HL-60 (cell line): Measurements from ENCODE around the gene UBTF.

ENCODE experiments used
- DNase-seq, 2 experiments: peaks; one replicate each; pipeline ENCODE4 v3.0.0-alpha.2; 2010 to 2020; ENCODE audit warnings: low read depth in 1 of 2, low spot score in 1 of 2
- H3K27ac ChIP-seq: fragments of 250-450 bp; sonication (Bioruptor Pico); replicated peaks from 2 replicates; pipeline ENCODE4 v1.5.1; 2020; ENCODE audit warnings: mild to moderate bottlenecking, moderate library complexity
- H3K27me3 ChIP-seq: fragments of 250-450 bp; sonication (Bioruptor Pico); 2 replicates; pipeline ENCODE4 v1.5.1; 2021; ENCODE audit warnings: mild to moderate bottlenecking, moderate library complexity; ENCODE audit not compliant: insufficient read depth, poor library complexity, severe bottlenecking
- H3K4me3 ChIP-seq: replicated peaks from 2 replicates; pipeline ENCODE4 v1.5.1; 2011; ENCODE audit warnings: mild to moderate bottlenecking, control low read depth, low read length; ENCODE audit not compliant: insufficient read depth
- GABPA ChIP-seq: IDR thresholded peaks from 2 replicates; pipeline ENCODE4 v1.6.1; 2012; ENCODE audit warnings: low read depth
- POLR2AphosphoS5 ChIP-seq: IDR thresholded peaks from 2 replicates; pipeline ENCODE4 v1.6.1; 2012; ENCODE audit warnings: low read depth
- SPI1 ChIP-seq: IDR thresholded peaks from 2 replicates; pipeline ENCODE4 v1.6.1; 2012; ENCODE audit warnings: low read depth, mild to moderate bottlenecking, borderline replicate concordance
- TF ChIP-seq, protein P1 (sequence below): IDR thresholded peaks from 2 replicates; pipeline ENCODE4 v1.6.1; 2012; ENCODE audit warnings: low read depth; ENCODE audit not compliant: insufficient replicate concordance
- TF ChIP-seq, protein P2 (sequence below): IDR thresholded peaks from one replicate; pipeline ENCODE4 v1.5.1; 2011; ENCODE audit warnings: low read length, control low read depth, inconsistent platforms; ENCODE audit not compliant: insufficient read depth

The UBTF gene

DNA sequence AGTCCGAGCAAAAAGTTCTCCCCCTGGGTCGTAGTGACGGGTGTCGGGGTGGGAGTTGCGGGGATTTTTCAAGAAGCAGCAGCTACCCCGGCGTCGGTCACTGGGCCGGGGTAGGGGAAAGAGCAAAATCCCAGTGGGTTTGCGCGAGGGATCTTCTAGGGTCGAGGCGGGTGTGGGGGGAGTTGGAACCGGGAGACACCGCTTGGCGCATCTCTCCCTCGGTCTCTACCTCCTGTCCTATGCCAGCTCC is 2.3 kb upstream of the UBTF start:
- TF ChIP-seq POLR2AphosphoS5 (no peak), GABPA (no peak), SPI1 (no peak)
- TF ChIP-seq, protein P1, sequence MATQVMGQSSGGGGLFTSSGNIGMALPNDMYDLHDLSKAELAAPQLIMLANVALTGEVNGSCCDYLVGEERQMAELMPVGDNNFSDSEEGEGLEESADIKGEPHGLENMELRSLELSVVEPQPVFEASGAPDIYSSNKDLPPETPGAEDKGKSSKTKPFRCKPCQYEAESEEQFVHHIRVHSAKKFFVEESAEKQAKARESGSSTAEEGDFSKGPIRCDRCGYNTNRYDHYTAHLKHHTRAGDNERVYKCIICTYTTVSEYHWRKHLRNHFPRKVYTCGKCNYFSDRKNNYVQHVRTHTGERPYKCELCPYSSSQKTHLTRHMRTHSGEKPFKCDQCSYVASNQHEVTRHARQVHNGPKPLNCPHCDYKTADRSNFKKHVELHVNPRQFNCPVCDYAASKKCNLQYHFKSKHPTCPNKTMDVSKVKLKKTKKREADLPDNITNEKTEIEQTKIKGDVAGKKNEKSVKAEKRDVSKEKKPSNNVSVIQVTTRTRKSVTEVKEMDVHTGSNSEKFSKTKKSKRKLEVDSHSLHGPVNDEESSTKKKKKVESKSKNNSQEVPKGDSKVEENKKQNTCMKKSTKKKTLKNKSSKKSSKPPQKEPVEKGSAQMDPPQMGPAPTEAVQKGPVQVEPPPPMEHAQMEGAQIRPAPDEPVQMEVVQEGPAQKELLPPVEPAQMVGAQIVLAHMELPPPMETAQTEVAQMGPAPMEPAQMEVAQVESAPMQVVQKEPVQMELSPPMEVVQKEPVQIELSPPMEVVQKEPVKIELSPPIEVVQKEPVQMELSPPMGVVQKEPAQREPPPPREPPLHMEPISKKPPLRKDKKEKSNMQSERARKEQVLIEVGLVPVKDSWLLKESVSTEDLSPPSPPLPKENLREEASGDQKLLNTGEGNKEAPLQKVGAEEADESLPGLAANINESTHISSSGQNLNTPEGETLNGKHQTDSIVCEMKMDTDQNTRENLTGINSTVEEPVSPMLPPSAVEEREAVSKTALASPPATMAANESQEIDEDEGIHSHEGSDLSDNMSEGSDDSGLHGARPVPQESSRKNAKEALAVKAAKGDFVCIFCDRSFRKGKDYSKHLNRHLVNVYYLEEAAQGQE: no peak
- TF ChIP-seq, protein P2, sequence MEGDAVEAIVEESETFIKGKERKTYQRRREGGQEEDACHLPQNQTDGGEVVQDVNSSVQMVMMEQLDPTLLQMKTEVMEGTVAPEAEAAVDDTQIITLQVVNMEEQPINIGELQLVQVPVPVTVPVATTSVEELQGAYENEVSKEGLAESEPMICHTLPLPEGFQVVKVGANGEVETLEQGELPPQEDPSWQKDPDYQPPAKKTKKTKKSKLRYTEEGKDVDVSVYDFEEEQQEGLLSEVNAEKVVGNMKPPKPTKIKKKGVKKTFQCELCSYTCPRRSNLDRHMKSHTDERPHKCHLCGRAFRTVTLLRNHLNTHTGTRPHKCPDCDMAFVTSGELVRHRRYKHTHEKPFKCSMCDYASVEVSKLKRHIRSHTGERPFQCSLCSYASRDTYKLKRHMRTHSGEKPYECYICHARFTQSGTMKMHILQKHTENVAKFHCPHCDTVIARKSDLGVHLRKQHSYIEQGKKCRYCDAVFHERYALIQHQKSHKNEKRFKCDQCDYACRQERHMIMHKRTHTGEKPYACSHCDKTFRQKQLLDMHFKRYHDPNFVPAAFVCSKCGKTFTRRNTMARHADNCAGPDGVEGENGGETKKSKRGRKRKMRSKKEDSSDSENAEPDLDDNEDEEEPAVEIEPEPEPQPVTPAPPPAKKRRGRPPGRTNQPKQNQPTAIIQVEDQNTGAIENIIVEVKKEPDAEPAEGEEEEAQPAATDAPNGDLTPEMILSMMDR: no peak
- Histone ChIP-seq H3K27ac (peak overlapping the region; percentile 96), H3K27me3 (no peaks in the 10 kb centered on the region), H3K4me3 (peak overlapping the region; percentile 60)
- no peak for DNase-seq

DNA sequence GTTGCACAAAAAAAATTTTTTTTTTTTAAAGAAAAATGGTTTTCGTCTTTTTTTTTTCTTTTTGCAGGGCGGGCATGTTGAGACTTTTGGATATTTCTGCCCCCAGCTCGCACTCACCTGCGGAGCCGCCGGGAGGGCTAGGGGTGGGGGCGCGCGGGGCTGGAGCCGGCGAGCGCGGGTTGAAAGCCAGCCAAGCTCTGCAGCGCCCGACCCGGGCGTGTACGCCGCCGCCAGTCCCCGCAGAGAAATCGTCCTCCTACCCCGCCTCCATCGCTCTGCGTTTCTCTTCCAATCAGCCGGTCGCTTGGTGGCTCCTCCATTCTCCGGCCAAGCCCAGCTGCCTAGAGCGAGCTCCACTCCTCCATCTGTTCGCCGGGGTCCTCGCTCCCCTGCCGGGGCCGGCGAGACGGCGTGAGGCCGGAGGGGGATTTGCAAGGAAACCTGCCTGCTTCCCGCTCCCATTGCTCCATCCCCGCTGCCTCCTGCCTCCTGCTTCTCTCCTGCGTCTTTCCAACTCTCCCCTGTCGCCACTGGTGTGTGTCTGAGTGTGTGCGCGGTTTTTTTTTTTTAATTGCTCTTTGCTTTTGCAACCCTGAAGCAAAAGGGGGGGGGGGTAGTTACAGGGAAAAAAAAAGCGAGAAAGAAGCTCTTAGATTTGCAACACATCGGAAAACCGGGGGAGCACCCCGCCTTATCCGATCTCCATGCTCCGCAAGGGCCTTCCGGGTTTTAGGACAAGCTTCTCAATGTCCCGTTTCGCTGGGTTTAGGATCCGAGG is 1.8 kb upstream of the UBTF start:
- DNase-seq: peak in 1 of 2 experiments; percentile 84
- H3K27me3 ChIP-seq: no peaks in the 10 kb centered on the region
- H3K27ac ChIP-seq: peak overlapping the region; percentile 96
- H3K4me3 ChIP-seq: peak overlapping the region; percentile 60
- TF ChIP-seq, protein P1: no peak
- TF ChIP-seq GABPA: no peak
- TF ChIP-seq, protein P2: no peak
- TF ChIP-seq SPI1: no peak
- peak; percentile 42; the same call in 1 of the 2 replicates for TF ChIP-seq POLR2AphosphoS5

DNA sequence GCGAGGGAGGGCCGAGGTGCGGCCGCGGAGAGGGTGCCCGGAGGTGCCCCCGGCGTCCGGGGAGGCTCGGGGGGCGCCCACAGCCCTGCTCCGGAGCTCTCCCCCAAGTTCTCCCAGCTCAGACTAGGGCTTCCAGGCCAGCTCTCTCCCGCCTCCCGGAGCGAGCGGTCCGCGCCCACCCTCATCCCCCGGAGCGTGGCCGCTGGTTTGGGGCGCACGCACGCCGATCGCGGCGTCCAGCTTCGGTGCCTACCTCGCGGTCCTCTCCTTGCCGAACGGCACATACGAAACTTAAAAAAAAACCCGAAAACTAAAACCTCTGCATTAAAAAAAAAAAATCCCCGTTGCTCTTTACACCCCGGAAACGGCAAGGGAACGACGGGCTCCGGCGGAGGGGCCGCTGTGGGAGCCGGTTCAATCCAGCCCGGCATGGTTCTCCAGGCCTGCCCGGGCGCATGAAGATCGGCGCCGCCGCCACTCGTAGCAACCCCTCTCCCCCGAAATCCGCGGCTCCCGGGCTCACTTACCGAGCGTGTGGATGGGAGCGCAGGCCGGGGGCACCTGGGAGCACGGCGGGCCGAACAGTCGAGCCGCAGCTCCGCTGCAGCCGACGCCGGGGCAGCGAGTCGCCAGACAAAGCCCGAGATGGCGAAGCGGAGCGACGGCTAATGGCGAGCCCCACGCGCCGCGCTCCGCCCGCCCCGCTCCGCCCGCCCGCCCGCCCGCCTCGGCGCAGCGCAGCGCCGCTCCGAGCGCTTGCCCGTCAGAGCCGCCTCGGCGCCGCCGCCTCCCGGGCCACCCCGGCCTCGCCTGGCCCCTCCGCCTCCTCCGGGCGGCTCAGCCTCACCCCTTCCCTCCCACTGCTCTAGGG is 973 bp upstream of the UBTF start:
- peak overlapping the region; percentile 96 for H3K27ac ChIP-seq
- H3K4me3 ChIP-seq: peak overlapping the region; percentile 60
- peak in 1 of 2 experiments; percentile 39 for DNase-seq
- H3K27me3 ChIP-seq: no peaks in the 10 kb centered on the region
- TF ChIP-seq SPI1: no peak
- TF ChIP-seq POLR2AphosphoS5: peak; percentile 54

DNA sequence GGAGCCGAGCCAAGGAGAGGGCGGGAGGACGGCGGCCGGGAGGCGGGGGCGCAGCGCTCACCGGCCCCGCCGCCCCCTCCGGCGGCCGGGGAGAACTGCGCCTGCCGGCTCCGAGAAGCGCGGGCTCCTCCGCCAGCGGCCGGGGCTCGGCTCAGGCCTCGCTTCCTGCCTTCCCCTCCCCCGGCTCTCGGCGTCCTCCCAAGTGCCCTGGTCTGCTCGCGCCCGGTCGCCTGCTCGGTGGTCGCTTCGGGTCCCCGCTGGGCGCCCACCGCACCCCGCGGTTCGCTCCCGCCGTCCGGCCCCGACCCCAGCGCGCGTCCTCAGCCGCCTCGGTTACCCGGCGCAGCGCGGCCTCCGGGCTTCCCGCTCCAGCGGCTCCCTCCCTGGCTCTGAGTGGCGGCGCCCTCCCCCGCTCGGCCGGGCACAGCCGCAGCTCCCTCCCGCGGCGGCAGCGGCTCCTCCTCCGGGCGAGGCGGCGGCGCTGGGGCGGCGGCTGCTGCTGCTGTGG is 313 bp downstream of the UBTF start:
- Histone ChIP-seq H3K27ac (peak overlapping the region; percentile 76), H3K4me3 (peak overlapping the region; percentile 60), H3K27me3 (no peaks in the 10 kb centered on the region)
- TF ChIP-seq, protein P1: no peak
- peak; percentile 51; the same call in 1 of the 2 replicates for TF ChIP-seq POLR2AphosphoS5
- DNase-seq: no peak
